GM19324 (cell line): ENCODE results near the gene MPI.
"Not testable (repeated sequence)": the region's sequence is repeated elsewhere in the genome, so short reads cannot be mapped to it uniquely, and the experiment has no call there.

Experiments used
- ATAC-seq: cut with Tn5 transposase; IDR thresholded peaks from one replicate; pipeline ENCODE4 v1.9.1; 2021; ENCODE audit warnings: mild to moderate bottlenecking, moderate library complexity; ENCODE audit not compliant: unreplicated experiment, low FRiP score

The MPI gene

DNA sequence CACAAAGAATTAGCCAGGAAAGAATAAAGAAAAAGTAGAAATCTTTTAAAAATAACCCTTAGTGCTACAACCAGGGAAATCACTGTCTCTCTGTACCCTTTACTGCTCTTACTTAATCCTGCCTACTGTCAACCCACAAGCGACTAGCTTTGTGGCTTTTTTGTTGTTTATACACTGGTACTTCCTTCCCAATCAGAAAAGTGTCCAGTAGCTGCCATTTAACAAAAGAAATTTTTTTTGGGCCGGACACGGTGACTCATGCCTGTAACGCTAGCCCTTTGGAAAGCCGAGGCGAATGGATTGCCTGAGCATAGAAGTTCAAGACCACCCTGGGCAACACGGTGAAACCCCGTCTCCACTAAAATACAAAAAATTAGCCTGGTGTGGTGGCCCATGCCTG, 30.6 kb downstream of the MPI start:
- no peak for ATAC-seq

DNA sequence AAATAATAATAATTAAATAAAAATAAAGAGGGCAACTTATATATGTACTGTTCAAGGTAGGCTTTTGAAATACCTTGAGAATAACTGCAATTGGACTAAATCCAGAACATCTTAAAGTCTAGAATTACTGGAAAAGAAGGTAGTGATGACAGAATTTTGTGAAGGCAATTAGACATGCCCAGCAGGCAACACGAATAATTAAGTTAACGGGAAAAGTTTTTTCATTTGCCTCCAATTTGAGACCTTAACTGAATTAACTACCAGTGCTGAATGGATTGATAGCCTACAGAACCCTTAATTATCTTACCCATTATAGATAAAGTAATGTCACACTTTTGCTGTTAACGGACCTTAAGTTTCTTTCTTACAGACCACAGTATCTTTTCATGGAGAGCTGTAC, 34.7 kb downstream of the MPI start:
- no peak for ATAC-seq

- no peak for ATAC-seq
Measured at GRCh38 chr15:74928771-74929198, 38.9 kb downstream of the MPI start.

- ATAC-seq: no peak
Measured at GRCh38 chr15:74933573-74933972, 43.7 kb downstream of the MPI start.

- not testable (repeated sequence) for ATAC-seq
Measured at GRCh38 chr15:74935193-74935592, 45.4 kb downstream of the MPI start.

DNA sequence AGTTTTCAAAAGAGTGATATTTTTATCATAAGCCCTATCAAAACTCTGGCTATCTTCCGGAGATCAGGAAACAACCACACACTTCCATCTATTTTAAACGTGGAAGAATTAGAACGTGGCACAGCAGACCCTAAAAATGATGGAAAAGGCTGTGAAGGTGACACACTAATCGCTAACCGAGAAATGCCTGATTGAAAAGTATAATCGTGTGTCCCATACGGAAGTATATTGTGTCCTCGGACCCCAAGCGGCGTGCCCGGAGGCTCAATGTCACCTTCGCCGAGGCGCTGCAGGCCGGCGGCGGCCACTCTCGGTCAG, 47.4 kb downstream of the MPI start:
- no peak for ATAC-seq

DNA sequence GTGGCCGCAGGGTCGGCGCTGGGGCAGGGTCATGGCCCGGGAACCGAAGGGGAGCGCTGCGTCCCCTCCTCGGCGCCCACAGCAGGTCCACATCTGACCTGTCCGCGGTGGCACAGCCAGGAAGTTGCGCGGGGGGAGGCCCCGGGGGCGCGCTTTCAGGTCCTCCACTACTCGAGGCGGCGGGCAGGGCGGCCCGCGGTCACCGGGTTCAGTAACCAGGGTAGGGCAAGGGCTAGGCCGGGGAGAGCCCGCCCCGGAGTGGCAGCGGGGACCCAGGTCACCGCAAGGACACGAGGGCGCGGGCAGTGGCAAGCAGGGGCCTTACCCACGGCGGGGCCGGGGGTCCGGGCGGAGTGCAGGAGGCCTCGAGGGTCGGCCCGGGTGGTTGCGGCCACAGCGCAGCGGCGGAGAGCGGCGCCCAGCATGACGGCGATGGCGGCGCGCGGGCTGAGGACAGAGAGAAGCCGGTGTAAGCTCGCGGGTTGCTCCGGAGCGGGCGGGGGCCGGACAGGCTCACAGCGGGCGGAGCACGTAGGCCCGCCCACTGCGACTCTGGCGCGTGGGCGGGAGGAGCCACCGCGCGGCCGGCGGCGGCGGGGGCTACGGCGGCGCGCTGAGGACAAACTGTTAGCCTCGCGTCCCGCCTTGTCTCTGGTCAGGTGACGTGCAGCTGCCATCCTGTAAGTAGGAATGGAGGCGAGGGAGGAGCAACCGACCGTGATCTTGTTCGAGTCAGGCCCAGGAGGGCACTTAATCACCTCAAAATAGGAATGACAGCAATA, 47.9 kb downstream of the MPI start, which contains the start of gene COX5A:
Gene COX5A (minus strand): TSS at position 484 of the 782 bp plus-strand sequence. CDS start 59 bp downstream, at position 425.
- peak; percentile 89 for ATAC-seq

- no peak for ATAC-seq
Measured at GRCh38 chr15:74950078-74950908, 60.5 kb downstream of the MPI start.

GRCh38 chr15:74951006-74951405, 61.2 kb downstream of the MPI start:
- no peak for ATAC-seq
